Endothelial cell of umbilical vein (primary cell): ENCODE measurements around the gene DPP6. TPM values are rescaled to one million over a fixed set of nuclear protein-coding genes. Genes with fewer than 3 reads are reported as not detected.

Experiments
- BruUV-seq: library from RNA; stranded (reverse); fragments of 400-500 nt; replicated peaks from 2 replicates; lab custom pipeline; 2021; lab: Mats Ljungman, UMichigan
- CTCF ChIA-PET: fragments of 300-600, 350-600 bp; sonication (Branson Sonifier 250); formaldehyde crosslinking; loops from one replicate; lab custom pipeline; 2021; ENCODE audit warnings: antibody characterized with exemption, inconsistent platforms; lab: Charles Lee
- POLR2A ChIA-PET: fragments of 300-600, 350-600 bp; sonication (Branson Sonifier 250); formaldehyde crosslinking; loops from one replicate; lab custom pipeline; 2021; ENCODE audit warnings: antibody characterized with exemption, inconsistent platforms; lab: Charles Lee
- DNase-seq: peaks from one replicate; pipeline ENCODE4 v3.0.0-alpha.2; 2011; ENCODE audit warnings: low read depth, low spot score
- FAIRE-seq: peaks from 2 replicates; lab custom pipeline; 2011; peaks lifted over from hg19 to GRCh38; lab: Jason Lieb, UNC
- H2AFZ ChIP-seq: 2 replicates; pipeline ENCODE4 v1.6.0; 2012; ENCODE audit warnings: low read depth, low read length, control low read depth, inconsistent platforms
- H3K27ac ChIP-seq: 2 replicates; pipeline ENCODE4 v1.5.1; 2011; ENCODE audit warnings: low read depth, mild to moderate bottlenecking, control low read depth, low read length, moderate library complexity; ENCODE audit not compliant: insufficient read depth
- H3K27me3 ChIP-seq, 2 experiments: 2 replicates each; pipeline versions ENCODE4 v1.6.0 to v1.6.1; 2011; ENCODE audit warnings: low read length in 2 of 2, mixed read lengths in 1 of 2; ENCODE audit not compliant: control insufficient read depth in 2 of 2, insufficient read depth in 2 of 2
- H3K36me3 ChIP-seq, 2 experiments: 2 replicates in 1 of 2; 3 replicates in 1 of 2; pipeline ENCODE4 v1.5.1; 2011; ENCODE audit warnings: low read length in 2 of 2, mild to moderate bottlenecking in 1 of 2, moderate library complexity in 1 of 2; ENCODE audit not compliant: control insufficient read depth in 2 of 2, insufficient read depth in 2 of 2; ENCODE audit errors: extremely low read depth in 1 of 2
- H3K4me1 ChIP-seq: 3 replicates; pipeline ENCODE4 v1.5.1; 2011; ENCODE audit warnings: mild to moderate bottlenecking, low read length; ENCODE audit not compliant: control insufficient read depth, insufficient read depth; ENCODE audit errors: extremely low read depth
- H3K4me2 ChIP-seq: 2 replicates; pipeline ENCODE4 v1.6.1; 2011; ENCODE audit warnings: low read length, control low read depth, mixed read lengths; ENCODE audit not compliant: insufficient read depth
- H3K4me3 ChIP-seq, 3 experiments: fragments of 200-600 bp in 1 of 3; sonication (generic), shearing (Covaris generic) in 1 of 3; replicated peaks in 1 of 3; 2 replicates each; pipeline ENCODE4 v1.5.1; 2011 to 2016; ENCODE audit warnings: control low read depth in 3 of 3, low read length in 3 of 3, mild to moderate bottlenecking in 2 of 3, inconsistent platforms in 1 of 3, low read depth in 1 of 3, moderate library complexity in 1 of 3; ENCODE audit not compliant: insufficient read depth in 1 of 3
- H3K79me2 ChIP-seq: 2 replicates; pipeline ENCODE4 v1.6.0; 2012; ENCODE audit warnings: low read length, inconsistent platforms; ENCODE audit not compliant: control insufficient read depth, insufficient read depth
- H3K9ac ChIP-seq: replicated peaks from 2 replicates; pipeline ENCODE3; 2011; ENCODE audit warnings: low read length, control low read depth; ENCODE audit not compliant: insufficient read depth; ENCODE audit errors: extremely low read depth
- H3K9me1 ChIP-seq: replicated peaks from 3 replicates; pipeline ENCODE4 v1.6.0; 2011; ENCODE audit warnings: mild to moderate bottlenecking, low read length; ENCODE audit not compliant: control insufficient read depth, insufficient read depth; ENCODE audit errors: extremely low read depth
- H3K9me3 ChIP-seq: replicated peaks from 2 replicates; pipeline ENCODE4 v1.5.1; 2012; ENCODE audit warnings: low read length, inconsistent platforms; ENCODE audit not compliant: control insufficient read depth, insufficient read depth
- H4K20me1 ChIP-seq: replicated peaks from 2 replicates; pipeline ENCODE3; 2011; ENCODE audit warnings: mild to moderate bottlenecking, low read length; ENCODE audit not compliant: control insufficient read depth, insufficient read depth; ENCODE audit errors: extremely low read depth
- CTCF ChIP-seq, 2 donors: IDR thresholded peaks; 1 replicate in 1 of 2; 2 replicates in 1 of 2; pipeline ENCODE4 v1.5.1; 2011; ENCODE audit warnings: low read length in 2 of 2, mild to moderate bottlenecking in 2 of 2, moderate library complexity in 2 of 2, control low read depth in 1 of 2, inconsistent platforms in 1 of 2, low read depth in 1 of 2; ENCODE audit not compliant: insufficient read depth in 1 of 2; ENCODE audit errors: extremely low read depth in 1 of 2
- EZH2 ChIP-seq: IDR thresholded peaks from 2 replicates; pipeline ENCODE4 v1.6.1; 2012; ENCODE audit warnings: borderline replicate concordance, low read depth, mild to moderate bottlenecking, moderate library complexity, low read length, inconsistent platforms; ENCODE audit not compliant: severe bottlenecking
- FOS ChIP-seq: IDR thresholded peaks from 2 replicates; pipeline ENCODE4 v1.6.1; 2011; ENCODE audit warnings: mild to moderate bottlenecking, low read length, moderate library complexity, borderline replicate concordance; ENCODE audit not compliant: insufficient read depth
- GATA2 ChIP-seq: IDR thresholded peaks from 2 replicates; pipeline ENCODE4 v1.7.0; 2011; ENCODE audit warnings: low read depth, mild to moderate bottlenecking, moderate library complexity, mixed read lengths, low read length; ENCODE audit not compliant: insufficient read length, insufficient read depth
- JUN ChIP-seq: IDR thresholded peaks from 2 replicates; pipeline ENCODE4 v1.6.1; 2011; ENCODE audit warnings: borderline replicate concordance, low read depth; ENCODE audit not compliant: insufficient read length, insufficient read depth
- MAX ChIP-seq: IDR thresholded peaks from 2 replicates; pipeline ENCODE4 v1.6.1; 2011; ENCODE audit not compliant: insufficient read depth, insufficient read length
- MYC ChIP-seq: IDR thresholded peaks from one replicate; pipeline ENCODE4 v1.6.1; 2011; ENCODE audit warnings: mild to moderate bottlenecking, low read depth, low read length
- POLR2A ChIP-seq: IDR thresholded peaks from 2 replicates; pipeline ENCODE4 v1.6.1; 2012; ENCODE audit warnings: low read depth, mild to moderate bottlenecking, control low read depth, low read length
- POLR2AphosphoS5 ChIP-seq: IDR thresholded peaks from 2 replicates; pipeline ENCODE4 v1.6.1; 2012; ENCODE audit warnings: low read depth, mild to moderate bottlenecking, control low read depth, low read length, moderate library complexity; ENCODE audit not compliant: insufficient read depth
- dilution Hi-C: fragments of 300-500 bp; cut with MboI; formaldehyde crosslinking; loops from one replicate; pipeline ENCODE4 v1.15.0; 2019; ENCODE audit warnings: low sequenced_read_pairs; ENCODE audit not compliant: extremely low pct_ligation_motif_present
- intact Hi-C: fragments of 100-400 bp; cut with micrococcal nuclease; formaldehyde crosslinking; loops from one replicate; pipeline ENCODE4 v1.10.0; 2022
- polyA plus RNA-seq, 4 experiments: library from polyadenylated mRNA; depleted of rRNA in 3 of 4; stranded (reverse) in 3 of 4; unstranded in 1 of 4; fragments of >200 nt; gene quantifications; 2 replicates each; pipeline versions ENCODE4 v1.2.1 to v1.2.3, GENCODE V29; 2011 to 2012; ENCODE audit warnings: missing spikeins in 1 of 4
- total RNA-seq: library from RNA; stranded (reverse); gene quantifications from 2 replicates; pipeline ENCODE4 v1.2.3, GENCODE V29; 2021

The DPP6 gene
- total and polyA plus RNA-seq, 2 donors (not counting 3 experiments of a cell fraction or from before 2014, with no cell fraction given) = not detected

DNA sequence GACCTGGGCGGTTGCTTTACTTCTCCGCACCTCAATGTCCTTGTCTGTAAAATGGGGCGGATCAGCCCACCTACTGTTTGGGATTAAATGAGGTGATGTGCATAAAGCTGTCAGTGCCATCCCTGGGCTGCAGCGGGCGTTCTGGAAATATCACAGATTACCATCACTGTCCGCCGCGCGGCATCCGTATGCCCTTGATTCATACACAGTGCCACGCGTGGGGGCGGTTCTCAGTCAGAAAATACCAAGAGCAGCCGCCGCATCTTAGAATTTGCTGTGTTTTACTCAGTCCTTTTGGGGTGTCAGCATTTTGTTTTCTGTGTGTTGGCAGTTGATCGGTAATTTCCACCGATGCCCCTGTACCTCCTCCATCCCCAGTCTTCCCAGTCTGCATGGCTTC, 338.8 kb downstream of the DPP6 start:
- FAIRE-seq (no peak), DNase-seq (no peak)

More for the DNA sequence above, 338.8 kb downstream of the DPP6 start:
- ChIA-PET POLR2A (no interaction called here), CTCF (no interaction called here)
- Histone ChIP-seq H3K79me2 (no peaks in the 10 kb centered on the region), H3K4me3 (no peak overlapping the region), H3K36me3 (no peaks in the 10 kb centered on the region), H3K9ac (no peak overlapping the region), H3K4me1 (no peaks in the 10 kb centered on the region), H3K4me2 (no peak overlapping the region), H3K27ac (no peak overlapping the region), H3K9me3 (peaks cover 4% of the 10 kb centered on the region), H3K27me3 (no peaks in the 10 kb centered on the region), H3K9me1 (no peaks in the 10 kb centered on the region), H2AFZ (no peak overlapping the region), H4K20me1 (no peaks in the 10 kb centered on the region)
- dilution Hi-C loops (no loop called here), intact Hi-C loops (no loop called here)
- TF ChIP-seq JUN (no peak), POLR2AphosphoS5 (no peak), MAX (no peak), EZH2 (no peak), MYC (no peak), CTCF (IDR thresholded peaks at IDR 0.05; ENCODE audit: extremely low read depth in 1 of 2, insufficient read depth in 1 of 2, low read depth in 1 of 2, low read length in 2 of 2) (no peak), FOS (no peak), POLR2A (no peak), GATA2 (no peak)
- BruUV-seq = no TSS peak
